22Rv1 (cell line): ENCODE data around the gene OR6C3.

Source experiments
- CTCF ChIP-seq: fragments of 450-650 bp; IDR thresholded peaks from 2 replicates; pipeline ENCODE4 v1.5.1; 2017; ENCODE audit warnings: mild to moderate bottlenecking
- ZFX ChIP-seq: fragments of 450-650 bp; IDR thresholded peaks from 2 replicates; pipeline ENCODE4 v1.6.1; 2017; ENCODE audit warnings: antibody characterized with exemption, borderline replicate concordance

GRCh38 chr12:55314043-55314442 lies 16.5 kb upstream of the OR6C3 start, which contains the start of gene OR6C1:
- TF ChIP-seq CTCF, result no peak
- no peak for TF ChIP-seq ZFX
